ENCODE data around the gene PDE11A.

Gene PDE11A

GRCh38 chr2:177618255-177619253 is 454.0 kb downstream of the PDE11A start:
- DNase-seq: peak; percentile 88

GRCh38 chr2:177617849-177618248 is 454.7 kb downstream of the PDE11A start:
- DNase-seq: no peak

GRCh38 chr2:177616731-177617130 is 455.8 kb downstream of the PDE11A start:
- no peak for DNase-seq

- DNase-seq: no peak
Measured at GRCh38 chr2:177616066-177616465, 456.5 kb downstream of the PDE11A start.

GRCh38 chr2:177612659-177613058 is 459.9 kb downstream of the PDE11A start:
- DNase-seq: no peak

- no peak for DNase-seq
Measured at GRCh38 chr2:177611310-177611886, 461.2 kb downstream of the PDE11A start.

GRCh38 chr2:177610813-177611212 is 461.8 kb downstream of the PDE11A start:
- no peak for DNase-seq

GRCh38 chr2:177606636-177607035 is 465.9 kb downstream of the PDE11A start:
- no peak for DNase-seq

- no peak for DNase-seq
Measured at GRCh38 chr2:177604271-177605065, 468.1 kb downstream of the PDE11A start.

- DNase-seq: no peak
Measured at GRCh38 chr2:177603768-177604167, 468.8 kb downstream of the PDE11A start.

- no peak for DNase-seq
Measured at GRCh38 chr2:177603181-177603580, 469.4 kb downstream of the PDE11A start.

- no peak for DNase-seq
Measured at GRCh38 chr2:177602611-177603164, 469.9 kb downstream of the PDE11A start.

- DNase-seq: no peak
Measured at GRCh38 chr2:177600917-177601316, 471.7 kb downstream of the PDE11A start.

- DNase-seq: no peak
Measured at GRCh38 chr2:177599956-177600355, 472.6 kb downstream of the PDE11A start.

GRCh38 chr2:177599139-177599688 is 473.4 kb downstream of the PDE11A start:
- no peak for DNase-seq

GRCh38 chr2:177598326-177599138 is 474.0 kb downstream of the PDE11A start:
- no peak for DNase-seq

GRCh38 chr2:177597759-177598158 is 474.8 kb downstream of the PDE11A start:
- no peak for DNase-seq

- no peak for DNase-seq
Measured at GRCh38 chr2:177596866-177597265, 475.7 kb downstream of the PDE11A start.

- no peak for DNase-seq
Measured at GRCh38 chr2:177595126-177595845, 477.3 kb downstream of the PDE11A start.

GRCh38 chr2:177593402-177593801 is 479.2 kb downstream of the PDE11A start:
- DNase-seq: no peak

- DNase-seq: no peak
Measured at GRCh38 chr2:177592945-177593344, 479.6 kb downstream of the PDE11A start.

All from stimulated activated naive CD4-positive, alpha-beta T cell treated with Interleukin-2 at 50 U/mL for 16 hours (primary cell).